VCaP (cell line): Measurements from ENCODE around the gene ZRANB3.
A peak's percentile ranks its signal among the peaks of the same experiment; 100 is the strongest.
"Not testable (repeated sequence)": the region's sequence is repeated elsewhere in the genome, so short reads cannot be mapped to it uniquely, and the experiment has no call there.

Experiments
- H3K27ac ChIP-seq: fragments of 450-650 bp; 2 replicates; pipeline ENCODE4 v1.5.1; 2017
- TF ChIP-seq, protein P1 (sequence below): fragments of 450-650 bp; conservative IDR thresholded peaks from 2 replicates; pipeline ENCODE4 v1.5.1; 2017; ENCODE audit warnings: mild to moderate bottlenecking, moderate library complexity

Gene ZRANB3

DNA sequence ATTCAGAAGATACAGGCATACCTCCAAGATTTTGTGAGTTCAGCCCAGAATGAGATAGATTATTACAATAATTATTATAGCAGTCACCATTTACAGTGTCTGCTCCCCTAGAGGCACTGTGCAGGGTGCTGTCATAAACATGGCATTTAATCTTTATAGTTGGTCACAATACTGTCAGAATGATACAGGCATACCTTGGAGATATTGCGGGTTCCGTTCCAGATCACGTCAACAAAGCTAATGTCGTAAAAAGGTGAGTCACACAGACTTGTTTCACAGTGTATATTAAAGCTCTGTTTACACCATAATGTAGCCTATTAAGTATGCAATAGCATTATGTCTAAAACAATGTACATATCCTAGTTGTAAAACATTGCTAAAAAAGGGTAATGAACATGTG lies 45.6 kb downstream of the ZRANB3 start:
- TF ChIP-seq, protein P1, sequence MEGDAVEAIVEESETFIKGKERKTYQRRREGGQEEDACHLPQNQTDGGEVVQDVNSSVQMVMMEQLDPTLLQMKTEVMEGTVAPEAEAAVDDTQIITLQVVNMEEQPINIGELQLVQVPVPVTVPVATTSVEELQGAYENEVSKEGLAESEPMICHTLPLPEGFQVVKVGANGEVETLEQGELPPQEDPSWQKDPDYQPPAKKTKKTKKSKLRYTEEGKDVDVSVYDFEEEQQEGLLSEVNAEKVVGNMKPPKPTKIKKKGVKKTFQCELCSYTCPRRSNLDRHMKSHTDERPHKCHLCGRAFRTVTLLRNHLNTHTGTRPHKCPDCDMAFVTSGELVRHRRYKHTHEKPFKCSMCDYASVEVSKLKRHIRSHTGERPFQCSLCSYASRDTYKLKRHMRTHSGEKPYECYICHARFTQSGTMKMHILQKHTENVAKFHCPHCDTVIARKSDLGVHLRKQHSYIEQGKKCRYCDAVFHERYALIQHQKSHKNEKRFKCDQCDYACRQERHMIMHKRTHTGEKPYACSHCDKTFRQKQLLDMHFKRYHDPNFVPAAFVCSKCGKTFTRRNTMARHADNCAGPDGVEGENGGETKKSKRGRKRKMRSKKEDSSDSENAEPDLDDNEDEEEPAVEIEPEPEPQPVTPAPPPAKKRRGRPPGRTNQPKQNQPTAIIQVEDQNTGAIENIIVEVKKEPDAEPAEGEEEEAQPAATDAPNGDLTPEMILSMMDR, result no peak
- H3K27ac ChIP-seq, result no peak overlapping the region

DNA sequence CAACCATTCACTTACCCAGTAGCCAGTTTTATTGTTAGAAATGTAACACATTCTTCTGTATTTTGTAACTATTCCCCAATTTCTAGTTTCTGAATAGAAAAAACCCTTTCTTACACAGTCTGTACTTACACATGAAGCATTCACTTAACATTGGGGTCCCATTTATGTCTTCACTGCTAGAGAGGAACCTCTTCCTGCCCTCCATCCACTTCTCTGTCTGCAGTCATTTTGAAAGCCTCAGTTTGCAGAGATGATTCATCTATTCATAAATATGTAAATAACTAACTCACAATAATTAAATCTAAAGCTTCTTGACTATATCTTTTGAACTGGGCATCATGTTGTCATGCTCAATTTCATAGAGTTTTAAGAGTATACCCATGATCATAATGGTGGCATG lies 55.9 kb downstream of the ZRANB3 start:
- TF ChIP-seq, protein P1, result no peak
- H3K27ac ChIP-seq, result no peak overlapping the region

DNA sequence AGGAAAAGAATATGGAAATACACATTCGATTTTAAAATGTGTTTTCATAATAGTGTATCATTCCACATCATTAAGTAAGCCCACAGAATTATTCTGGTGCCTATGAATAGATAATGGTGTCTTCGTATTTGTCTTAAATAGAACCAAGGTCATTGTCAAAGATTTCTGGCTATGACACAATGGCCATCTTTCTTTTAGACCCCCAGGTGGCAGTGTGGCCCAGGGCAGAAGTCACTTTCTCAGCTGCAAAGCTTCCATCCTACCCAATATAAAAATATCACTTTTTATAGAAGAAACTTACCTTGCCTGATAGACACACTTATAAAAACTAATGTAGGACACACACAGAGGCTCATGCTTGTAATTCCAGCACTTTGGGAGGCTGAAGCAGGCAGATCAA lies 57.5 kb downstream of the ZRANB3 start:
- H3K27ac ChIP-seq, result no peak overlapping the region
- TF ChIP-seq, protein P1, result peak; percentile 78

DNA sequence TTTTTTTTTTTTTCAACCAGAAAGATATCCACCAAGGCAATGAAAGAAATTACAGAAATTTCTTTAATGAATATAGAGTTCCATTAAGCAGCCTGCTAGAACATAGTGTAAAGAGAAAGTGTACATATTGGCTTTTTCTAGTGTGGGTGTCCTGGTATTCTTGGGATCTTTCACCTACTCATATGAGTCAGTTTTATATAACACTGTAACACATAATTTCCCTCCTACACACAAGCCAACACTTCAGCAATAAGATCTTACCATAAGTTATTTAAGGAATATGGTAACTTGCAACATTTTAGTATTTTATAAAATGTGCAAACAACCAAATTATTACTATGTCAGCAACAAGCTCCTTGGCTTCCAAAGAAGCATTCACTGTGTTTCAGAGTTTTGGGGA lies 59.9 kb downstream of the ZRANB3 start:
- TF ChIP-seq, protein P1, result no peak
- no peak overlapping the region for H3K27ac ChIP-seq

DNA sequence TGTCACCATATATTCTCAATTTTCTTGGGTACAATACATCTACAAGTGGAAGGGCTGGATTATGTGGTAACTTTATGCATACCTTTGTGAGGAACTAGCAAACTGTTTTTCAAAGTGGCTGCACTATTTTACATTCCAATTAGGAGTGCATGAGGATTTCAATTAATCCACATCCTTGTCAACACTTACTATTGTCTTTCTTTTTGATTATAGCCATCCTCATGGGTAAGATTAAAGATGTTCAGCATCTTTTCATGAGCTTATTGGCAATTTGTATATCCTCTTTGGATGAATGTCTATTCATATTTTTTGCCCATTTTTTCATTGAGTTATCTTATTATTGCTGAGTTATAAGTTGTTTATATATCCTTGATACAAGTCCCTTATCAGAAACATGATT lies 73.7 kb downstream of the ZRANB3 start:
- TF ChIP-seq, protein P1, result no peak

DNA sequence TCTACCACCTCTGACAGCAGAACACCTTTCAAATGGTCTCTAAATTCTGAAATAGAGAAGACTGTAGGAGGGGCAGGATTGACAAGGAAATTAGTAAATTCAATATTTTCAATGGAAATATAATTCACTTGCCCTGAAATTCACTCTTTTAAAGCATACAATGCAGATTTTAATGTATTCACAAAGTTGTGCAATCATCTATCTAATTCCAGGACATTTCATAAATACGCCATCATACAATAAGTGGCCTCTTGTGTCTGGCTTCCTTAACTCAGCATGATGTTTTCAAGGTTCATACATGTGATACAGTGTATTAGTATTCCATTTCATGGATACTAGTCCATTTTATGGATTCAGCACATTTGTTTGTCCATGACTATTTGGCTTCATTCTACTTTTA lies 74.2 kb downstream of the ZRANB3 start:
- TF ChIP-seq, protein P1, result no peak
- H3K27ac ChIP-seq, result no peak overlapping the region

More for the DNA sequence above, 73.7 kb downstream of the ZRANB3 start:
- no peak overlapping the region for H3K27ac ChIP-seq

DNA sequence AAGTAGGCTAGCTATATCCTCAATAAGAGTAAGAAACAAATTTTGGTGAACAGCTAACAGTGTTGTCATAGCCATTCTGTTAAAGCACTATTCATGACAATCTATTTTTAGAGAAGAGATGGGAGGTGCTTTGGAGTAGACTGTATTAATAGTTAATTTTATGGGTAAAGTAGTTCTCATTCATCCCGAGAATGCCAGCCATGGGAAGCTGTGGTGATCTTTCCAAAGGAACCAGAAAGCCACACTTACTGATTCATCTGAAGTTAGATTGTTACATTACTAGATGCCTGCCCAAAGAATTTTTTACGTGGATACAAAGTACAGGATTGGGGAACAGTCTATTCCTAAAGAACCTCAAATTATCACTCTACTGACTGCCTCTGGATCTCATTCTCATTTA lies 74.6 kb downstream of the ZRANB3 start:
- no peak overlapping the region for H3K27ac ChIP-seq
- TF ChIP-seq, protein P1, result no peak

DNA sequence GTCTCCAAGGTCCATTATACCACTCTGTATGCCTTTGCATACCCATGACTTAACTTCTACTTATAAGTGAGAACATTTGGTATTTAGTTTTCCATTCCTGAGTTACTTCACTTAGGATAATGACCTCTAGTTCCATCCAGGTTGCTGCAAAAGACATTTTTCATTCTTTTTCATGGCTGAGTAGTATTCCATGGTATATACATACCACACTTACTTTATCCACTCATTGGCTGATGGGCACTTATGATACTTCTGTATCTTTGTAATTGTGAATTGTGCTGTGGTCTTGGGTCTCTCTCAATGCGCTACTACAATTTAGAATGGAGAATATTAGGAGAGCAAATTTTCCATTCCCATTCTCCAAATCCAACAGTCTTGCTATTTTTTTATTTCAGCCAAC lies 76.4 kb downstream of the ZRANB3 start:
- TF ChIP-seq, protein P1, result no peak
- no peak overlapping the region for H3K27ac ChIP-seq

DNA sequence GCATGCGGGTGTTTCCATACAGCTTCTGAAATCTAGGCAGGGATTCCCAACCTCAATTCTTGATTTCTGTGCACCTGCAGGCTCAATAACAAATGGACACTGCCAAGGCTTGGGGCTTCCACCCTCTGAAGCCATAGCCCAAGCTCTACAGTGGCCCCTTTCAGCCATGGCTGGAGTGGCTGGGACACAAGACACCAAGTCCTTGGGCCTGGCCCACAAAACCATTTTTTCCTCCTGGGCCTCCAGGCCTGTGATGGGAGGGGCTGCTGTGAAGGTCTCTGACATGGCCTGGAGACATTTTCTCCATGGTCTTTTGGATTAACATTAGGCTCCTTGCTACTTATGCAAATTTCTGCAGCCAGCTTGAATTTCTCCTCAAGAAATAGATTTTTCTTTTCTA lies 78.0 kb downstream of the ZRANB3 start:
- not testable (repeated sequence) for H3K27ac ChIP-seq
